Right lobe of liver (tissue), 6 donors: Measurements from ENCODE around the gene ZMYND11. TPM values are rescaled to one million over a fixed set of nuclear protein-coding genes. Genes with fewer than 3 reads are reported as not detected.

ENCODE experiments used
- ATAC-seq, 4 donors: fragments of 200-7000 bp; cut with Tn5 transposase; one replicate each; pipeline ENCODE4 v1.9.1; 2020; ENCODE audit warnings: mild to moderate bottlenecking in 4 of 4, moderate library complexity in 4 of 4
- DNase-seq, 3 donors: peaks; one replicate each; pipeline ENCODE4 v3.0.0-alpha.2; 2020
- H3K27ac ChIP-seq, 3 donors: fragments of 200-600 bp; one replicate each; pipeline ENCODE4 v1.8.0; 2022
- H3K27me3 ChIP-seq, 2 donors: fragments of 200-600 bp; one replicate each; pipeline ENCODE4 v1.8.0; 2022
- H3K36me3 ChIP-seq, 4 donors: fragments of 200-600 bp; sonication (generic) in 1 of 4; one replicate each; pipeline versions ENCODE4 v1.5.1 to v1.8.0; 2017 to 2022; ENCODE audit warnings: control low read depth in 1 of 4
- H3K4me1 ChIP-seq, 4 donors: fragments of 200-600 bp; sonication (generic) in 1 of 4; one replicate each; pipeline versions ENCODE4 v1.5.1 to v1.8.0; 2017 to 2022; ENCODE audit warnings: control low read depth in 1 of 4
- H3K4me3 ChIP-seq, 3 donors: fragments of 200-600 bp; one replicate each; pipeline ENCODE4 v1.8.0; 2022
- H3K9me3 ChIP-seq, 4 donors: fragments of 200-600 bp; sonication (generic) in 1 of 4; one replicate each; pipeline versions ENCODE4 v1.5.1 to v1.8.0; 2017 to 2022; ENCODE audit warnings: control low read depth in 1 of 4
- POLR2A ChIP-seq: fragments of 450-650 bp; IDR thresholded peaks from one replicate; pipeline ENCODE4 v1.6.1; 2017; ENCODE audit warnings: antibody characterized with exemption, mild to moderate bottlenecking
- WGBS: methylation state at CpG from one replicate; pipeline ENCODE4 v1.1.6; 2018; ENCODE audit warnings: low coverage, low lambda C conversion rate; ENCODE audit not compliant: insufficient coverage; ENCODE audit errors: missing lambda C conversion rate; 5-methylcytosine and 5-hydroxymethylcytosine counted together
- intact Hi-C, 2 donors: fragments of 100-400 bp; cut with DNase I; formaldehyde crosslinking; loops; one replicate each; pipeline versions ENCODE4 v1.11.2 to v1.14.1; 2022
- total RNA-seq, 6 experiments: library from RNA; depleted of rRNA in 2 of 6; stranded (reverse); fragments of >200 nt in 2 of 6; fragmentation: NEBNext Ultra II Directional in 3 of 6; extraction: Animal tissue kit (Norgen Biotek cat#: 25700) in 3 of 6; gene quantifications; one replicate each; pipeline versions ENCODE4 v1.1.0 to v1.2.4, GENCODE V29; 2016 to 2023
- TF ChIP-seq, protein P1 (sequence below), 4 donors: fragments of 200-600 bp in 3 of 4; fragments of 450-650 bp in 1 of 4; IDR thresholded peaks; one replicate each; pipeline versions ENCODE4 v1.5.1 to v1.8.0; 2016 to 2022; ENCODE audit warnings: antibody characterized with exemption in 4 of 4, mild to moderate bottlenecking in 2 of 4
- donor health status: DM: no; HTN: yes; CAD: no.
- donor health status: DM: no; HTN: no; CAD: no.
- donor health status: DM: no; HTN: no; CAD: no.
- donor health status: DM: no; HTN: yes; CAD: no.
- donor health status: DM: no; HTN: yes; CAD: no.

The ZMYND11 gene
- total RNA-seq, 6 experiments from 2014 or later: 22.5 to 30.6 (median 24.4) TPM

- H3K27ac ChIP-seq: no peak overlapping the region
- intact Hi-C loops: no loop called here
- 77% methylated on average over 3 of the region's 3 CpGs for WGBS
- no peak for TF ChIP-seq POLR2A
- TF ChIP-seq, protein P1, sequence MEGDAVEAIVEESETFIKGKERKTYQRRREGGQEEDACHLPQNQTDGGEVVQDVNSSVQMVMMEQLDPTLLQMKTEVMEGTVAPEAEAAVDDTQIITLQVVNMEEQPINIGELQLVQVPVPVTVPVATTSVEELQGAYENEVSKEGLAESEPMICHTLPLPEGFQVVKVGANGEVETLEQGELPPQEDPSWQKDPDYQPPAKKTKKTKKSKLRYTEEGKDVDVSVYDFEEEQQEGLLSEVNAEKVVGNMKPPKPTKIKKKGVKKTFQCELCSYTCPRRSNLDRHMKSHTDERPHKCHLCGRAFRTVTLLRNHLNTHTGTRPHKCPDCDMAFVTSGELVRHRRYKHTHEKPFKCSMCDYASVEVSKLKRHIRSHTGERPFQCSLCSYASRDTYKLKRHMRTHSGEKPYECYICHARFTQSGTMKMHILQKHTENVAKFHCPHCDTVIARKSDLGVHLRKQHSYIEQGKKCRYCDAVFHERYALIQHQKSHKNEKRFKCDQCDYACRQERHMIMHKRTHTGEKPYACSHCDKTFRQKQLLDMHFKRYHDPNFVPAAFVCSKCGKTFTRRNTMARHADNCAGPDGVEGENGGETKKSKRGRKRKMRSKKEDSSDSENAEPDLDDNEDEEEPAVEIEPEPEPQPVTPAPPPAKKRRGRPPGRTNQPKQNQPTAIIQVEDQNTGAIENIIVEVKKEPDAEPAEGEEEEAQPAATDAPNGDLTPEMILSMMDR (IDR thresholded peaks at IDR 0.05): no peak
- H3K4me3 ChIP-seq: no peak overlapping the region
- no peaks in the 10 kb centered on the region for H3K36me3 ChIP-seq
- no peak for ATAC-seq
- peaks cover 0 to 8% (median 3%) of the 10 kb centered on the region in 4 donors for H3K4me1 ChIP-seq
- H3K9me3 ChIP-seq: no peaks in the 10 kb centered on the region
- H3K27me3 ChIP-seq: no peaks in the 10 kb centered on the region
- no peak for DNase-seq
Measured at GRCh38 chr10:224571-224970, 89.3 kb downstream of the ZMYND11 start.

DNA sequence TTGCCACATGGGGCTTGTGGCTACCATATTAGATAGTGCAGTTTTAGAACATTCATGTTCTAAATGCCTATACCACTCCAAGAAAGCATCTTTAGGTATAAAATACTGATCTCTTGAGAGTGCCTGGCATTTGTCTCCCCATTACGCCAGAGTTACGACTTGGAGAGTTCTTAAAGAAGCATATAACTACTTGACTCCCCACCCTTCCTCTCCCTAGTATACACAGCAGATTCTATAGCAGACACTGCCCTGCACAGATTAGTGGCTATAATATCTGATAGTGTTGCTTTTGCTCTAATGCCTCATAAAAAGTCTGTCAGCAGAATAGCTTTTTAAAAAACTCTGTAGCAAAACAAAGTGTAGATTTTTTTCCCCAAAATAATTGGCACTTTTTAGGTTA, 90.8 kb downstream of the ZMYND11 start:
- intact Hi-C loops: no loop called here
- 90% methylated on average over 2 of the region's 2 CpGs for WGBS
- TF ChIP-seq, protein P1 (IDR thresholded peaks at IDR 0.05): no peak
- ATAC-seq (no peak), DNase-seq (no peak)
- H3K36me3 ChIP-seq: no peaks in the 10 kb centered on the region
- H3K27ac ChIP-seq: no peak overlapping the region
- no peak overlapping the region for H3K4me3 ChIP-seq
- H3K4me1 ChIP-seq: no peaks in the 10 kb centered on the region
- H3K27me3 ChIP-seq: no peaks in the 10 kb centered on the region
- H3K9me3 ChIP-seq: no peaks in the 10 kb centered on the region

GRCh38 chr10:227014-227413, 91.8 kb downstream of the ZMYND11 start:
- no peak overlapping the region for H3K27ac ChIP-seq
- H3K27me3 ChIP-seq: no peaks in the 10 kb centered on the region
- TF ChIP-seq, protein P1 (IDR thresholded peaks at IDR 0.05): no peak
- TF ChIP-seq POLR2A: no peak
- no peaks in the 10 kb centered on the region for H3K4me1 ChIP-seq
- ATAC-seq (no peak), DNase-seq (no peak)
- WGBS: 81% methylated on average over 2 of the region's 2 CpGs
- intact Hi-C loops: no loop called here
- no peak overlapping the region for H3K4me3 ChIP-seq
- H3K9me3 ChIP-seq: no peaks in the 10 kb centered on the region
- H3K36me3 ChIP-seq: no peaks in the 10 kb centered on the region

DNA sequence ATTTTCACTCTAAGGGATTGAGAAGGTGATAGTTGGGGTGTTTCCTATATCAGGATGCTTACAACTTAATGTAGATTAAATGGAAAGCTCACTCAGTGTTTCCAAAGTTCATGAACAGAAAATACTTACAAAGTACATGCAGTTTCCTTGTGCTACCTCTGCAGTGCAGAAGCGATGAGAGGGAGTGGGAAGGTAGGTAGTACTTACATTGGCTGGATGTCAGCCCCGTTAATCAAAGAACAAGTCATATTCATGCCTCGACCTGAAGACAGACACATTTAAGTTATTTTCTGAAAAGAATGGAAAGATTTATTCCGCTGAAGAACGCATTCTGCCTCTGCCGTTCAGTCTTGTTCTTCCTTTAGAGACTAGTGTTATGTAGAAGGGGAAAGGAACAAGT, 93.1 kb downstream of the ZMYND11 start:
- intact Hi-C loops: no loop called here
- H3K27me3 ChIP-seq: no peaks in the 10 kb centered on the region
- H3K36me3 ChIP-seq: no peaks in the 10 kb centered on the region
- WGBS: 88% methylated on average over 6 of the region's 6 CpGs
- no peaks in the 10 kb centered on the region for H3K9me3 ChIP-seq
- TF ChIP-seq, protein P1 (IDR thresholded peaks at IDR 0.05): no peak
- TF ChIP-seq POLR2A: no peak
- DNase-seq (no peak), ATAC-seq (no peak)
- no peak overlapping the region for H3K4me3 ChIP-seq
- no peak overlapping the region for H3K27ac ChIP-seq
- H3K4me1 ChIP-seq: no peaks in the 10 kb centered on the region

GRCh38 chr10:230758-231157, 95.5 kb downstream of the ZMYND11 start:
- ATAC-seq (no peak), DNase-seq (no peak)
- intact Hi-C loops: no loop called here
- TF ChIP-seq POLR2A: no peak
- TF ChIP-seq, protein P1 (IDR thresholded peaks at IDR 0.05): peak; percentile 3 to 31 (median 15)
- Histone ChIP-seq H3K4me3 (no peak overlapping the region), H3K27me3 (no peaks in the 10 kb centered on the region), H3K27ac (no peak overlapping the region), H3K9me3 (no peaks in the 10 kb centered on the region), H3K4me1 (no peaks in the 10 kb centered on the region), H3K36me3 (no peaks in the 10 kb centered on the region)
- 94% methylated on average over 9 of the region's 9 CpGs for WGBS
